ENCODE data around the gene USP7.
A peak's percentile ranks its signal among the peaks of the same experiment; 100 is the strongest.

The USP7 gene

GRCh38 chr16:8935989-8936388 is 27.7 kb downstream of the USP7 start:
- Histone ChIP-seq H3K9me3 (ENCODE audit: control insufficient read depth, insufficient read depth, low read length) (no peaks in the 10 kb centered on the region), H3K27ac (ENCODE audit: low read depth, low read length) (peak overlapping the region; percentile 19), H3K9me2 (replicated peaks; ENCODE audit: control insufficient read depth, low read length) (no peaks in the 10 kb centered on the region), H3K36me3 (ENCODE audit: control insufficient read depth, low read length) (peaks cover 12% of the 10 kb centered on the region; the same call in 1 of the 2 replicates), H3K4me3 (ENCODE audit: low read length) (peak overlapping the region; percentile 41; the same call in 1 of the 2 replicates), H3F3A (ENCODE audit: control insufficient read depth, insufficient read depth) (peaks cover 9% of the 10 kb centered on the region), H3K27me3 (ENCODE audit: control insufficient read depth, low read length) (no peaks in the 10 kb centered on the region), H3K79me2 (ENCODE audit: control insufficient read depth, low read length) (peaks cover 100% of the 10 kb centered on the region), H3K4me2 (ENCODE audit: low read length) (peak overlapping the region; percentile 48), H4K20me1 (ENCODE audit: control insufficient read depth, insufficient read depth, low read depth, low read length) (peaks cover 84% of the 10 kb centered on the region), H3K4me1 (ENCODE audit: control insufficient read depth, low read length) (peaks cover 70% of the 10 kb centered on the region)
- TF ChIP-seq, protein P1, sequence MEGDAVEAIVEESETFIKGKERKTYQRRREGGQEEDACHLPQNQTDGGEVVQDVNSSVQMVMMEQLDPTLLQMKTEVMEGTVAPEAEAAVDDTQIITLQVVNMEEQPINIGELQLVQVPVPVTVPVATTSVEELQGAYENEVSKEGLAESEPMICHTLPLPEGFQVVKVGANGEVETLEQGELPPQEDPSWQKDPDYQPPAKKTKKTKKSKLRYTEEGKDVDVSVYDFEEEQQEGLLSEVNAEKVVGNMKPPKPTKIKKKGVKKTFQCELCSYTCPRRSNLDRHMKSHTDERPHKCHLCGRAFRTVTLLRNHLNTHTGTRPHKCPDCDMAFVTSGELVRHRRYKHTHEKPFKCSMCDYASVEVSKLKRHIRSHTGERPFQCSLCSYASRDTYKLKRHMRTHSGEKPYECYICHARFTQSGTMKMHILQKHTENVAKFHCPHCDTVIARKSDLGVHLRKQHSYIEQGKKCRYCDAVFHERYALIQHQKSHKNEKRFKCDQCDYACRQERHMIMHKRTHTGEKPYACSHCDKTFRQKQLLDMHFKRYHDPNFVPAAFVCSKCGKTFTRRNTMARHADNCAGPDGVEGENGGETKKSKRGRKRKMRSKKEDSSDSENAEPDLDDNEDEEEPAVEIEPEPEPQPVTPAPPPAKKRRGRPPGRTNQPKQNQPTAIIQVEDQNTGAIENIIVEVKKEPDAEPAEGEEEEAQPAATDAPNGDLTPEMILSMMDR (IDR thresholded peaks at IDR 0.05; ENCODE audit: low read depth, low read length, poor library complexity, severe bottlenecking) = peak; percentile 34
- no peak for TF ChIP-seq EZH2phosphoT487 (IDR thresholded peaks at IDR 0.05; ENCODE audit: borderline replicate concordance, low read length)

DNA sequence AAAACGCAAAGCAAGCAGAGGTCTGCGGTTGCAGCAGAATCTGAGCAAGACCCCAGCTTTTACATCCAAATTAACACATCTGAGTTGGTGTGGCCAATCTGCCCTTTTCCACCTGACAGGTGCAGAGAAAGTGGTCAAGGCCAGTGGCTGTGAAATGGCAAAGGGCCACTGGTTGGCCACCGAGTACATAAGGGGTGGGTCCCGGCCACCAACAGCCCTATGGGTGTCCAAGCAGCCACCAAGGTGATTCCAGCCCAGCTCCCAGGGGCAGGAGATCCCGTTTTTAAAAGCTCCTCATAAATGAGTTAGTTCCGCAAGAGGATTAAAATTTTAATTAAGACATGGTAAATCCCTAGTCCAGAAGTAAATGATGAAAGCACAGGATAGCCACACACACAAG is 29.1 kb downstream of the USP7 start:
- H4K20me1 ChIP-seq (ENCODE audit: control insufficient read depth, insufficient read depth, low read depth, low read length) = peaks cover 83% of the 10 kb centered on the region
- TF ChIP-seq, protein P1 (IDR thresholded peaks at IDR 0.05; ENCODE audit: low read depth, low read length, poor library complexity, severe bottlenecking) = no peak
- no peak for TF ChIP-seq EZH2phosphoT487 (IDR thresholded peaks at IDR 0.05; ENCODE audit: borderline replicate concordance, low read length)
- H3K36me3 ChIP-seq (ENCODE audit: control insufficient read depth, low read length) = peaks cover 24% of the 10 kb centered on the region
- no peaks in the 10 kb centered on the region for H3K9me2 ChIP-seq (replicated peaks; ENCODE audit: control insufficient read depth, low read length)
- H3K4me1 ChIP-seq (ENCODE audit: control insufficient read depth, low read length) = peaks cover 56% of the 10 kb centered on the region
- H3K27me3 ChIP-seq (ENCODE audit: control insufficient read depth, low read length) = no peaks in the 10 kb centered on the region
- peaks cover 9% of the 10 kb centered on the region for H3F3A ChIP-seq (ENCODE audit: control insufficient read depth, insufficient read depth)
- no peaks in the 10 kb centered on the region for H3K9me3 ChIP-seq (ENCODE audit: control insufficient read depth, insufficient read depth, low read length)
- no peak overlapping the region for H3K4me3 ChIP-seq (ENCODE audit: low read length)
- no peak overlapping the region for H3K27ac ChIP-seq (ENCODE audit: low read depth, low read length)
- no peak overlapping the region for H3K4me2 ChIP-seq (ENCODE audit: low read length)
- H3K79me2 ChIP-seq (ENCODE audit: control insufficient read depth, low read length) = peaks cover 100% of the 10 kb centered on the region

- Histone ChIP-seq H3K9me2 (replicated peaks; ENCODE audit: control insufficient read depth, low read length) (no peaks in the 10 kb centered on the region), H3K27ac (ENCODE audit: low read depth, low read length) (no peak overlapping the region), H3F3A (ENCODE audit: control insufficient read depth, insufficient read depth) (0 out of 2 replicates have a peak, but pooled peaks cover 2% of the 10 kb centered on the region), H4K20me1 (ENCODE audit: control insufficient read depth, insufficient read depth, low read depth, low read length) (peaks cover 65% of the 10 kb centered on the region), H3K4me2 (ENCODE audit: low read length) (no peak overlapping the region), H3K79me2 (ENCODE audit: control insufficient read depth, low read length) (peaks cover 100% of the 10 kb centered on the region), H3K4me1 (ENCODE audit: control insufficient read depth, low read length) (peaks cover 29% of the 10 kb centered on the region), H3K27me3 (ENCODE audit: control insufficient read depth, low read length) (no peaks in the 10 kb centered on the region), H3K4me3 (ENCODE audit: low read length) (no peak overlapping the region), H3K9me3 (ENCODE audit: control insufficient read depth, insufficient read depth, low read length) (no peaks in the 10 kb centered on the region), H3K36me3 (ENCODE audit: control insufficient read depth, low read length) (peaks cover 46% of the 10 kb centered on the region)
- TF ChIP-seq, protein P1 (IDR thresholded peaks at IDR 0.05; ENCODE audit: low read depth, low read length, poor library complexity, severe bottlenecking) = no peak
- no peak for TF ChIP-seq EZH2phosphoT487 (IDR thresholded peaks at IDR 0.05; ENCODE audit: borderline replicate concordance, low read length)
Observed at GRCh38 chr16:8931859-8932258, 31.8 kb downstream of the USP7 start.
